PC-9 (cell line): ENCODE measurements around the gene MICALL1. TPM values are rescaled to one million over a fixed set of nuclear protein-coding genes. Genes with fewer than 3 reads are reported as not detected.

Experiments used
- BruUV-seq: library from RNA; stranded (reverse); fragments of 400-500 nt; replicated peaks from 2 replicates; lab custom pipeline; 2021; lab: Mats Ljungman, UMichigan
- CTCF ChIA-PET: fragments of 300-600 bp; sonication (Branson Sonifier 250); formaldehyde crosslinking; loops from one replicate; lab custom pipeline; 2022; ENCODE audit warnings: antibody characterized with exemption; lab: Charles Lee
- POLR2A ChIA-PET: fragments of 300-600 bp; sonication (Branson Sonifier 250); formaldehyde crosslinking; loops from one replicate; lab custom pipeline; 2022; ENCODE audit warnings: antibody characterized with exemption; ENCODE audit not compliant: unreplicated experiment; lab: Charles Lee
- DNase-seq, 2 experiments: peaks; one replicate each; pipeline versions ENCODE4 v3.0.0 to v3.0.0-alpha.2; 2015 to 2022; ENCODE audit warnings: mixed read lengths in 1 of 2
- H2AFZ ChIP-seq: fragments of 200-600 bp; sonication (generic); 2 replicates; pipeline ENCODE4 v1.8.1; 2017; ENCODE audit warnings: antibody characterized with exemption
- H3F3A ChIP-seq: fragments of 200-600 bp; sonication (generic); 2 replicates; pipeline ENCODE4 v1.8.1; 2017; ENCODE audit warnings: antibody characterized with exemption, mild to moderate bottlenecking, low read depth; ENCODE audit not compliant: insufficient read depth
- H3K27ac ChIP-seq: fragments of 200-600 bp; sonication (generic); 2 replicates; pipeline ENCODE4 v1.6.1; 2016; ENCODE audit warnings: mixed run types
- H3K27me3 ChIP-seq: fragments of 200-600 bp; sonication (generic); 2 replicates; pipeline ENCODE4 v1.6.1; 2016; ENCODE audit warnings: low read depth, mixed run types; ENCODE audit not compliant: insufficient read depth
- H3K36me3 ChIP-seq: fragments of 200-600 bp; sonication (generic); 2 replicates; pipeline ENCODE4 v1.6.1; 2016; ENCODE audit warnings: low read depth, mixed run types
- H3K4me1 ChIP-seq: fragments of 200-600 bp; sonication (generic); replicated peaks from 2 replicates; pipeline ENCODE4 v1.6.1; 2016; ENCODE audit warnings: mixed run types; ENCODE audit not compliant: insufficient read depth
- H3K4me2 ChIP-seq: fragments of 200-600 bp; sonication (generic); 2 replicates; pipeline ENCODE4 v1.6.1; 2017; ENCODE audit warnings: mixed run types
- H3K4me3 ChIP-seq: fragments of 200-600 bp; sonication (generic); 2 replicates; pipeline ENCODE4 v1.6.1; 2016; ENCODE audit warnings: mixed run types
- H3K79me2 ChIP-seq: fragments of 200-600 bp; sonication (generic); 2 replicates; pipeline ENCODE4 v1.6.1; 2017; ENCODE audit warnings: low read depth, mixed run types
- H3K9me2 ChIP-seq: fragments of 200-600 bp; sonication (generic); 2 replicates; pipeline ENCODE4 v1.8.1; 2017; ENCODE audit warnings: mild to moderate bottlenecking; ENCODE audit not compliant: insufficient read depth
- H3K9me3 ChIP-seq: fragments of 200-600 bp; sonication (generic); 2 replicates; pipeline ENCODE4 v1.8.1; 2016; ENCODE audit warnings: low read depth; ENCODE audit not compliant: insufficient read depth
- H4K20me1 ChIP-seq: fragments of 200-600 bp; sonication (generic); 2 replicates; pipeline ENCODE4 v1.8.1; 2017; ENCODE audit not compliant: insufficient read depth
- EZH2 ChIP-seq: fragments of 200-600 bp; sonication (generic); IDR thresholded peaks from 2 replicates; pipeline ENCODE4 v1.8.0; 2017; ENCODE audit warnings: antibody characterized with exemption, low read depth
- intact Hi-C: fragments of 100-400 bp; cut with micrococcal nuclease; formaldehyde crosslinking; loops from one replicate; pipeline ENCODE4 v1.10.0; 2022; ENCODE audit not compliant: unreplicated experiment
- total RNA-seq: library from RNA; stranded (reverse); gene quantifications from 2 replicates; pipeline ENCODE4 v1.2.3, GENCODE V29; 2021
- TF ChIP-seq, protein P1 (sequence below): fragments of 200-600 bp; sonication (generic); conservative IDR thresholded peaks from 2 replicates; pipeline ENCODE4 v1.6.1; 2017; ENCODE audit warnings: mixed run types, antibody characterized with exemption, mild to moderate bottlenecking, moderate library complexity

MICALL1 gene
- total RNA-seq, 1 experiment from 2014 or later: 113 TPM

GRCh38 chr22:37976547-37976946, 70.5 kb downstream of the MICALL1 start:
- peaks cover 4% of the 10 kb centered on the region; the same call in 1 of the 2 replicates for H3F3A ChIP-seq
- H4K20me1 ChIP-seq: no peaks in the 10 kb centered on the region; the same call in 1 of the 2 replicates
- CTCF ChIA-PET: interaction anchor here (0.5 kb wide), 1 partner anchor 120 kb away, joined by 7 read pairs; no protein-coding TSS in a partner anchor
- H3K27ac ChIP-seq: no peak overlapping the region
- no peaks in the 10 kb centered on the region for H3K79me2 ChIP-seq
- no peaks in the 10 kb centered on the region for H3K27me3 ChIP-seq
- no peak for DNase-seq
- H2AFZ ChIP-seq: no peak overlapping the region
- intact Hi-C loops: no loop called here
- TF ChIP-seq, protein P1, sequence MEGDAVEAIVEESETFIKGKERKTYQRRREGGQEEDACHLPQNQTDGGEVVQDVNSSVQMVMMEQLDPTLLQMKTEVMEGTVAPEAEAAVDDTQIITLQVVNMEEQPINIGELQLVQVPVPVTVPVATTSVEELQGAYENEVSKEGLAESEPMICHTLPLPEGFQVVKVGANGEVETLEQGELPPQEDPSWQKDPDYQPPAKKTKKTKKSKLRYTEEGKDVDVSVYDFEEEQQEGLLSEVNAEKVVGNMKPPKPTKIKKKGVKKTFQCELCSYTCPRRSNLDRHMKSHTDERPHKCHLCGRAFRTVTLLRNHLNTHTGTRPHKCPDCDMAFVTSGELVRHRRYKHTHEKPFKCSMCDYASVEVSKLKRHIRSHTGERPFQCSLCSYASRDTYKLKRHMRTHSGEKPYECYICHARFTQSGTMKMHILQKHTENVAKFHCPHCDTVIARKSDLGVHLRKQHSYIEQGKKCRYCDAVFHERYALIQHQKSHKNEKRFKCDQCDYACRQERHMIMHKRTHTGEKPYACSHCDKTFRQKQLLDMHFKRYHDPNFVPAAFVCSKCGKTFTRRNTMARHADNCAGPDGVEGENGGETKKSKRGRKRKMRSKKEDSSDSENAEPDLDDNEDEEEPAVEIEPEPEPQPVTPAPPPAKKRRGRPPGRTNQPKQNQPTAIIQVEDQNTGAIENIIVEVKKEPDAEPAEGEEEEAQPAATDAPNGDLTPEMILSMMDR: no peak
- TF ChIP-seq EZH2: no peak
- H3K4me2 ChIP-seq: no peak overlapping the region
- no peaks in the 10 kb centered on the region for H3K9me2 ChIP-seq
- H3K36me3 ChIP-seq: no peaks in the 10 kb centered on the region
- no peaks in the 10 kb centered on the region for H3K9me3 ChIP-seq
- BruUV-seq: no TSS peak
- POLR2A ChIA-PET: no interaction called here
- H3K4me3 ChIP-seq: no peak overlapping the region
- no peaks in the 10 kb centered on the region for H3K4me1 ChIP-seq

- Histone ChIP-seq H3K36me3 (no peaks in the 10 kb centered on the region), H3K27me3 (no peaks in the 10 kb centered on the region), H3K27ac (no peak overlapping the region), H3K4me1 (no peaks in the 10 kb centered on the region), H3K9me3 (no peaks in the 10 kb centered on the region), H2AFZ (no peak overlapping the region), H3K79me2 (no peaks in the 10 kb centered on the region), H4K20me1 (no peaks in the 10 kb centered on the region), H3K4me3 (no peak overlapping the region), H3K4me2 (no peak overlapping the region), H3F3A (peaks cover 4% of the 10 kb centered on the region; the same call in 1 of the 2 replicates), H3K9me2 (no peaks in the 10 kb centered on the region)
- DNase-seq: no peak
- no TSS peak for BruUV-seq
- no peak for TF ChIP-seq EZH2
- ChIA-PET POLR2A (no interaction called here), CTCF (interaction anchor here (0.9 kb wide), 1 partner anchor 10 kb away, joined by 4 read pairs; no protein-coding TSS in a partner anchor)
- intact Hi-C loops: no loop called here
These were observed 73.7 kb downstream of the MICALL1 start for GRCh38 chr22:37979782-37980181.

- DNase-seq: no peak
- intact Hi-C loops: no loop called here
- Histone ChIP-seq H3K27ac (no peak overlapping the region), H3K4me1 (no peaks in the 10 kb centered on the region), H3K36me3 (no peaks in the 10 kb centered on the region), H3K79me2 (no peaks in the 10 kb centered on the region), H3K9me3 (no peaks in the 10 kb centered on the region), H3K27me3 (no peaks in the 10 kb centered on the region), H2AFZ (no peak overlapping the region), H4K20me1 (no peaks in the 10 kb centered on the region), H3K4me2 (no peak overlapping the region), H3F3A (peaks cover under 1% of the 10 kb centered on the region; the same call in 1 of the 2 replicates), H3K9me2 (no peaks in the 10 kb centered on the region), H3K4me3 (no peak overlapping the region)
- CTCF ChIA-PET: no interaction called here
- POLR2A ChIA-PET: interaction anchor here (0.6 kb wide), 1 partner anchor 76 kb away, joined by 3 read pairs; the partner anchor contains the start of gene PICK1
- TF ChIP-seq EZH2: no peak
- TF ChIP-seq, protein P1: no peak
- no TSS peak for BruUV-seq
These were observed 75.3 kb downstream of the MICALL1 start for GRCh38 chr22:37981282-37982011.
